ENCODE results near the gene KCNJ1.

DNA sequence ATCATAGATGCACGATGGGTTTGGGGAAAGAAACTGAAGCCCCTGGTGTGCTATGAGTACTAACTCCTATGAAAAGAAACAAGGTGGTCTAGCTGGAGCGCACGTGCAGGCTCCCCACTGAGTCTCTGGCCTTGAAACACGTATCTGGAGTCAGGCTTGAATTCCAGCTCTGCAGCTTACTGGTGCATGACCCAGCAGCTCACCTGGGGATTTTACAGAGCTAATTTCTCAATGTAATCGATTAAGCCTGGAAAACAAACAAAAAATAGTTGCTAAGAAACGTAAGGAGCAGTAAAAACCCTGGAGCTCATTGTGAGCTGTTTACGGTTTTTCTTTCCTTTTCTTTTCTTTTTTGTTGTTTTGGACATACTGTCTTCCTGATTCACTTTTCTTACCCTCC, 12.3 kb downstream of the KCNJ1 start:
- TF ChIP-seq, protein P1, sequence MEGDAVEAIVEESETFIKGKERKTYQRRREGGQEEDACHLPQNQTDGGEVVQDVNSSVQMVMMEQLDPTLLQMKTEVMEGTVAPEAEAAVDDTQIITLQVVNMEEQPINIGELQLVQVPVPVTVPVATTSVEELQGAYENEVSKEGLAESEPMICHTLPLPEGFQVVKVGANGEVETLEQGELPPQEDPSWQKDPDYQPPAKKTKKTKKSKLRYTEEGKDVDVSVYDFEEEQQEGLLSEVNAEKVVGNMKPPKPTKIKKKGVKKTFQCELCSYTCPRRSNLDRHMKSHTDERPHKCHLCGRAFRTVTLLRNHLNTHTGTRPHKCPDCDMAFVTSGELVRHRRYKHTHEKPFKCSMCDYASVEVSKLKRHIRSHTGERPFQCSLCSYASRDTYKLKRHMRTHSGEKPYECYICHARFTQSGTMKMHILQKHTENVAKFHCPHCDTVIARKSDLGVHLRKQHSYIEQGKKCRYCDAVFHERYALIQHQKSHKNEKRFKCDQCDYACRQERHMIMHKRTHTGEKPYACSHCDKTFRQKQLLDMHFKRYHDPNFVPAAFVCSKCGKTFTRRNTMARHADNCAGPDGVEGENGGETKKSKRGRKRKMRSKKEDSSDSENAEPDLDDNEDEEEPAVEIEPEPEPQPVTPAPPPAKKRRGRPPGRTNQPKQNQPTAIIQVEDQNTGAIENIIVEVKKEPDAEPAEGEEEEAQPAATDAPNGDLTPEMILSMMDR (IDR thresholded peaks at IDR 0.05; ENCODE audit: control extremely low read depth in 1 of 3, insufficient read depth in 1 of 3, low read depth in 1 of 3, low read length in 3 of 3) = no peak
- TF ChIP-seq, protein P2, sequence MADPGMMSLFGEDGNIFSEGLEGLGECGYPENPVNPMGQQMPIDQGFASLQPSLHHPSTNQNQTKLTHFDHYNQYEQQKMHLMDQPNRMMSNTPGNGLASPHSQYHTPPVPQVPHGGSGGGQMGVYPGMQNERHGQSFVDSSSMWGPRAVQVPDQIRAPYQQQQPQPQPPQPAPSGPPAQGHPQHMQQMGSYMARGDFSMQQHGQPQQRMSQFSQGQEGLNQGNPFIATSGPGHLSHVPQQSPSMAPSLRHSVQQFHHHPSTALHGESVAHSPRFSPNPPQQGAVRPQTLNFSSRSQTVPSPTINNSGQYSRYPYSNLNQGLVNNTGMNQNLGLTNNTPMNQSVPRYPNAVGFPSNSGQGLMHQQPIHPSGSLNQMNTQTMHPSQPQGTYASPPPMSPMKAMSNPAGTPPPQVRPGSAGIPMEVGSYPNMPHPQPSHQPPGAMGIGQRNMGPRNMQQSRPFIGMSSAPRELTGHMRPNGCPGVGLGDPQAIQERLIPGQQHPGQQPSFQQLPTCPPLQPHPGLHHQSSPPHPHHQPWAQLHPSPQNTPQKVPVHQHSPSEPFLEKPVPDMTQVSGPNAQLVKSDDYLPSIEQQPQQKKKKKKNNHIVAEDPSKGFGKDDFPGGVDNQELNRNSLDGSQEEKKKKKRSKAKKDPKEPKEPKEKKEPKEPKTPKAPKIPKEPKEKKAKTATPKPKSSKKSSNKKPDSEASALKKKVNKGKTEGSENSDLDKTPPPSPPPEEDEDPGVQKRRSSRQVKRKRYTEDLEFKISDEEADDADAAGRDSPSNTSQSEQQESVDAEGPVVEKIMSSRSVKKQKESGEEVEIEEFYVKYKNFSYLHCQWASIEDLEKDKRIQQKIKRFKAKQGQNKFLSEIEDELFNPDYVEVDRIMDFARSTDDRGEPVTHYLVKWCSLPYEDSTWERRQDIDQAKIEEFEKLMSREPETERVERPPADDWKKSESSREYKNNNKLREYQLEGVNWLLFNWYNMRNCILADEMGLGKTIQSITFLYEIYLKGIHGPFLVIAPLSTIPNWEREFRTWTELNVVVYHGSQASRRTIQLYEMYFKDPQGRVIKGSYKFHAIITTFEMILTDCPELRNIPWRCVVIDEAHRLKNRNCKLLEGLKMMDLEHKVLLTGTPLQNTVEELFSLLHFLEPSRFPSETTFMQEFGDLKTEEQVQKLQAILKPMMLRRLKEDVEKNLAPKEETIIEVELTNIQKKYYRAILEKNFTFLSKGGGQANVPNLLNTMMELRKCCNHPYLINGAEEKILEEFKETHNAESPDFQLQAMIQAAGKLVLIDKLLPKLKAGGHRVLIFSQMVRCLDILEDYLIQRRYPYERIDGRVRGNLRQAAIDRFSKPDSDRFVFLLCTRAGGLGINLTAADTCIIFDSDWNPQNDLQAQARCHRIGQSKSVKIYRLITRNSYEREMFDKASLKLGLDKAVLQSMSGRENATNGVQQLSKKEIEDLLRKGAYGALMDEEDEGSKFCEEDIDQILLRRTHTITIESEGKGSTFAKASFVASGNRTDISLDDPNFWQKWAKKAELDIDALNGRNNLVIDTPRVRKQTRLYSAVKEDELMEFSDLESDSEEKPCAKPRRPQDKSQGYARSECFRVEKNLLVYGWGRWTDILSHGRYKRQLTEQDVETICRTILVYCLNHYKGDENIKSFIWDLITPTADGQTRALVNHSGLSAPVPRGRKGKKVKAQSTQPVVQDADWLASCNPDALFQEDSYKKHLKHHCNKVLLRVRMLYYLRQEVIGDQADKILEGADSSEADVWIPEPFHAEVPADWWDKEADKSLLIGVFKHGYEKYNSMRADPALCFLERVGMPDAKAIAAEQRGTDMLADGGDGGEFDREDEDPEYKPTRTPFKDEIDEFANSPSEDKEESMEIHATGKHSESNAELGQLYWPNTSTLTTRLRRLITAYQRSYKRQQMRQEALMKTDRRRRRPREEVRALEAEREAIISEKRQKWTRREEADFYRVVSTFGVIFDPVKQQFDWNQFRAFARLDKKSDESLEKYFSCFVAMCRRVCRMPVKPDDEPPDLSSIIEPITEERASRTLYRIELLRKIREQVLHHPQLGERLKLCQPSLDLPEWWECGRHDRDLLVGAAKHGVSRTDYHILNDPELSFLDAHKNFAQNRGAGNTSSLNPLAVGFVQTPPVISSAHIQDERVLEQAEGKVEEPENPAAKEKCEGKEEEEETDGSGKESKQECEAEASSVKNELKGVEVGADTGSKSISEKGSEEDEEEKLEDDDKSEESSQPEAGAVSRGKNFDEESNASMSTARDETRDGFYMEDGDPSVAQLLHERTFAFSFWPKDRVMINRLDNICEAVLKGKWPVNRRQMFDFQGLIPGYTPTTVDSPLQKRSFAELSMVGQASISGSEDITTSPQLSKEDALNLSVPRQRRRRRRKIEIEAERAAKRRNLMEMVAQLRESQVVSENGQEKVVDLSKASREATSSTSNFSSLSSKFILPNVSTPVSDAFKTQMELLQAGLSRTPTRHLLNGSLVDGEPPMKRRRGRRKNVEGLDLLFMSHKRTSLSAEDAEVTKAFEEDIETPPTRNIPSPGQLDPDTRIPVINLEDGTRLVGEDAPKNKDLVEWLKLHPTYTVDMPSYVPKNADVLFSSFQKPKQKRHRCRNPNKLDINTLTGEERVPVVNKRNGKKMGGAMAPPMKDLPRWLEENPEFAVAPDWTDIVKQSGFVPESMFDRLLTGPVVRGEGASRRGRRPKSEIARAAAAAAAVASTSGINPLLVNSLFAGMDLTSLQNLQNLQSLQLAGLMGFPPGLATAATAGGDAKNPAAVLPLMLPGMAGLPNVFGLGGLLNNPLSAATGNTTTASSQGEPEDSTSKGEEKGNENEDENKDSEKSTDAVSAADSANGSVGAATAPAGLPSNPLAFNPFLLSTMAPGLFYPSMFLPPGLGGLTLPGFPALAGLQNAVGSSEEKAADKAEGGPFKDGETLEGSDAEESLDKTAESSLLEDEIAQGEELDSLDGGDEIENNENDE (IDR thresholded peaks at IDR 0.05; ENCODE audit: insufficient replicate concordance, low read length) = no peak
- TF ChIP-seq CHD2 (IDR thresholded peaks at IDR 0.05; ENCODE audit: low read length) (no peak), HDAC6 (IDR thresholded peaks at IDR 0.05; ENCODE audit: low read depth, low read length) (no peak), NRF1 (IDR thresholded peaks at IDR 0.05; ENCODE audit: low read depth, low read length) (no peak), JUND (IDR thresholded peaks at IDR 0.05; ENCODE audit: low read length) (no peak), BRCA1 (IDR thresholded peaks at IDR 0.05; ENCODE audit: low read depth, low read length) (no peak), TAF1 (IDR thresholded peaks at IDR 0.05; ENCODE audit: low read depth, low read length) (no peak), KDM5A (IDR thresholded peaks at IDR 0.05; ENCODE audit: low read length) (no peak), SRF (IDR thresholded peaks at IDR 0.05; ENCODE audit: low read depth, low read length) (no peak), KDM1A (IDR thresholded peaks at IDR 0.05; ENCODE audit: borderline replicate concordance, low read length) (no peak), GTF2F1 (IDR thresholded peaks at IDR 0.05; ENCODE audit: borderline replicate concordance, low read depth, low read length) (no peak), POLR2AphosphoS5 (IDR thresholded peaks at IDR 0.05; ENCODE audit: low read depth, low read length) (no peak)
- TF ChIP-seq, protein P3, sequence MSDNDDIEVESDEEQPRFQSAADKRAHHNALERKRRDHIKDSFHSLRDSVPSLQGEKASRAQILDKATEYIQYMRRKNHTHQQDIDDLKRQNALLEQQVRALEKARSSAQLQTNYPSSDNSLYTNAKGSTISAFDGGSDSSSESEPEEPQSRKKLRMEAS (IDR thresholded peaks at IDR 0.05) = no peak

Measured in H1 (cell line).